ENCODE results near the gene FOXP1. TPM values are rescaled to one million over a fixed set of nuclear protein-coding genes. Genes with fewer than 3 reads are reported as not detected.

FOXP1 gene
- polyA plus RNA-seq, 1 donor (not counting 4 experiments of a cell fraction or from before 2014, with no cell fraction given) = 14.6 TPM

DNA sequence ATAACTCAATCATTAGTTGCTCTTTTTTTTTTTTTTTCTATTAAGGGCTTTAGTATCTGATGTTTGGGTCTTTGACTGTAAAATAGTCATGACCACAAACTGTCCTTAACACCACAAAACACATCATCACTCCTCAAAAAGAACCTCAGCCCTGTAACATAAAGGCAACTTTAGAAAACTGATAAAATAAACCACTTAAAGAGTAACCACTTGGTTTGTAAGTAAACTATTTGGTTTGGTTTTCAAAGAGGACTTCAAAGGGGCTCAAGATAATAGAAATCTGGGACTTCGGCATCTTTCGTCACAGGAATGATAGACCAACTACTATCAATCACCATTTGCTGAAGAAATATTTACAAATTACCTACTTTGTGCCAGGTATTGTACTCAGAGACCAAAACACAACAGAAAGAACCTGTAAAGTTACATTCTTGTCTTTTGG is 167.8 kb downstream of the FOXP1 start:
- H2AFZ ChIP-seq (ENCODE audit: control insufficient read depth, low read length) = no peak overlapping the region
- H3K79me2 ChIP-seq (ENCODE audit: control insufficient read depth, insufficient read depth, low read length) = no peaks in the 10 kb centered on the region
- H3K9me3 ChIP-seq (ENCODE audit: control insufficient read depth, low read depth, low read length) = no peaks in the 10 kb centered on the region
- peaks cover 20% of the 10 kb centered on the region for H3K4me1 ChIP-seq (ENCODE audit: control insufficient read depth, extremely low read depth, insufficient read depth, low read length)
- no peak for DNase-seq (ENCODE audit: low read depth, low spot score)
- TF ChIP-seq, protein P1, sequence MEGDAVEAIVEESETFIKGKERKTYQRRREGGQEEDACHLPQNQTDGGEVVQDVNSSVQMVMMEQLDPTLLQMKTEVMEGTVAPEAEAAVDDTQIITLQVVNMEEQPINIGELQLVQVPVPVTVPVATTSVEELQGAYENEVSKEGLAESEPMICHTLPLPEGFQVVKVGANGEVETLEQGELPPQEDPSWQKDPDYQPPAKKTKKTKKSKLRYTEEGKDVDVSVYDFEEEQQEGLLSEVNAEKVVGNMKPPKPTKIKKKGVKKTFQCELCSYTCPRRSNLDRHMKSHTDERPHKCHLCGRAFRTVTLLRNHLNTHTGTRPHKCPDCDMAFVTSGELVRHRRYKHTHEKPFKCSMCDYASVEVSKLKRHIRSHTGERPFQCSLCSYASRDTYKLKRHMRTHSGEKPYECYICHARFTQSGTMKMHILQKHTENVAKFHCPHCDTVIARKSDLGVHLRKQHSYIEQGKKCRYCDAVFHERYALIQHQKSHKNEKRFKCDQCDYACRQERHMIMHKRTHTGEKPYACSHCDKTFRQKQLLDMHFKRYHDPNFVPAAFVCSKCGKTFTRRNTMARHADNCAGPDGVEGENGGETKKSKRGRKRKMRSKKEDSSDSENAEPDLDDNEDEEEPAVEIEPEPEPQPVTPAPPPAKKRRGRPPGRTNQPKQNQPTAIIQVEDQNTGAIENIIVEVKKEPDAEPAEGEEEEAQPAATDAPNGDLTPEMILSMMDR (optimal IDR thresholded peaks at IDR 0.05 in 1 of 3, IDR thresholded peaks at IDR 0.05 in 1 of 3, conservative IDR thresholded peaks at IDR 0.05 in 1 of 3; ENCODE audit: extremely low read depth in 1 of 3, insufficient read depth in 2 of 3, low read length in 3 of 3) = no peak
- TF ChIP-seq EZH2 (IDR thresholded peaks at IDR 0.05; ENCODE audit: low read length) = no peak
- dilution Hi-C loops (cut with MboI; ENCODE audit: extremely low pct_ligation_motif_present, low sequenced_read_pairs) = no loop called here
- no peak for FAIRE-seq
- H3K36me3 ChIP-seq (ENCODE audit: control insufficient read depth in 2 of 2, extremely low read depth in 1 of 2, insufficient read depth in 2 of 2, low read length in 2 of 2) = no peaks in the 10 kb centered on the region
- no peak overlapping the region for H3K27ac ChIP-seq (ENCODE audit: control insufficient read depth, insufficient read depth, low read length)
- no peak overlapping the region for H3K4me3 ChIP-seq (ENCODE audit: control insufficient read depth in 2 of 3, extremely low read depth in 1 of 3, insufficient read depth in 2 of 3, low read depth in 1 of 3, low read length in 3 of 3)
- no peaks in the 10 kb centered on the region for H3K27me3 ChIP-seq (ENCODE audit: control insufficient read depth, extremely low read depth, insufficient read depth, low read length)
- no peaks in the 10 kb centered on the region for H3K9me1 ChIP-seq (ENCODE audit: control insufficient read depth, extremely low read depth, insufficient read depth, low read length)
- no peak overlapping the region for H3K9ac ChIP-seq (ENCODE audit: control insufficient read depth, extremely low read depth, insufficient read depth, low read length)
- H3K4me2 ChIP-seq (ENCODE audit: control insufficient read depth, extremely low read depth, insufficient read depth, low read depth, low read length) = no peak overlapping the region
- H4K20me1 ChIP-seq (ENCODE audit: control insufficient read depth, extremely low read depth, insufficient read depth, low read length) = no peaks in the 10 kb centered on the region

DNA sequence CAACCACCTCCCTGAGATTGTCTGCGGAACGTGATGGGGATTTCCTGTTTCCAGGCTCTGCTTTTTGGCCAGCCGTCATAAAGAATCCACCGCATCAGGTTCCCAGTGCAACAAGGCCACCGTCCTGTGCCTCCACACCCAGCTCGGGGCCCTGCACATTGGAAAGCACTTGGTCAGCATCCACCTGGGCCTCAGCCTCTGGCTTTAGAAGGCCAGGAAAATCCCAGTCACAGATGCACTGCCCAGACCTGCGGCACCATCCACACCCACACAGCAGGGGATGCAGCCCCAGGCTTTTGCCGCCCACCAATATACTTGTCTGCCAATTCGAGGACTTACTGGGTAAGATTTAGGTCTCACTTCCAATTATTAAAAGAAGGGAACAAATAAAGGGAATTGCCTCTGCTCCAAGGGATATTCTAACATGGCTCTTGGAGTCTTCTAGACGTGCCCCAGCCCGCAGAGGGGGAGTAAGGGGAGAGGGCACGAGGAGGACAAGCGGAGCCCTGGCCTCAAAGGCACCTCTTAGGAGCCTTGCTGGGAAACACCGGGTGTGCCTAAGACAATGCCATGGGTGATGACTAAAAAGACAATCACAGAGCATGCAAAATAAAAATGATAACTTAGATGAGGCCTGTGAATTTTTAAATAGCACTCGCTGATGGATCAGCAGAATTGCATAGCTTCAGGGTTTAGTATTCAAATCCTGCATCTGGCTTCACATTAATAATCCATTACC is 169.2 kb downstream of the FOXP1 start:
- no peak for DNase-seq (ENCODE audit: low read depth, low spot score)

More for the DNA sequence above, 169.2 kb downstream of the FOXP1 start:
- no peaks in the 10 kb centered on the region for H3K79me2 ChIP-seq (ENCODE audit: control insufficient read depth, insufficient read depth, low read length)
- H3K9me1 ChIP-seq (ENCODE audit: control insufficient read depth, extremely low read depth, insufficient read depth, low read length) = no peaks in the 10 kb centered on the region
- peak overlapping the region; percentile 51 for H3K27ac ChIP-seq (ENCODE audit: control insufficient read depth, insufficient read depth, low read length)
- H3K9me3 ChIP-seq (ENCODE audit: control insufficient read depth, low read depth, low read length) = no peaks in the 10 kb centered on the region
- H3K36me3 ChIP-seq (ENCODE audit: control insufficient read depth in 2 of 2, extremely low read depth in 1 of 2, insufficient read depth in 2 of 2, low read length in 2 of 2) = no peaks in the 10 kb centered on the region
- dilution Hi-C loops (cut with MboI; ENCODE audit: extremely low pct_ligation_motif_present, low sequenced_read_pairs) = no loop called here
- H3K9ac ChIP-seq (ENCODE audit: control insufficient read depth, extremely low read depth, insufficient read depth, low read length) = peak overlapping the region; percentile 55
- H3K27me3 ChIP-seq (ENCODE audit: control insufficient read depth, extremely low read depth, insufficient read depth, low read length) = no peaks in the 10 kb centered on the region
- TF ChIP-seq, protein P1 (optimal IDR thresholded peaks at IDR 0.05 in 1 of 3, IDR thresholded peaks at IDR 0.05 in 1 of 3, conservative IDR thresholded peaks at IDR 0.05 in 1 of 3; ENCODE audit: extremely low read depth in 1 of 3, insufficient read depth in 2 of 3, low read length in 3 of 3) = no peak
- H3K4me2 ChIP-seq (ENCODE audit: control insufficient read depth, extremely low read depth, insufficient read depth, low read depth, low read length) = peak overlapping the region; percentile 67
- H3K4me1 ChIP-seq (ENCODE audit: control insufficient read depth, extremely low read depth, insufficient read depth, low read length) = peaks cover 20% of the 10 kb centered on the region
- FAIRE-seq = peak; percentile 39
- H3K4me3 ChIP-seq (ENCODE audit: control insufficient read depth in 2 of 3, extremely low read depth in 1 of 3, insufficient read depth in 2 of 3, low read depth in 1 of 3, low read length in 3 of 3) = peak overlapping the region in 1 of 3 experiments; percentile 20
- H4K20me1 ChIP-seq (ENCODE audit: control insufficient read depth, extremely low read depth, insufficient read depth, low read length) = no peaks in the 10 kb centered on the region
- H2AFZ ChIP-seq (ENCODE audit: control insufficient read depth, low read length) = peak overlapping the region; percentile 84

Data from keratinocyte (primary cell).